T-helper 2 cell treated with Interferon-gamma antibody and Interleukin-4, amounts not matched to agents 5 μg/mL and 100 μg/mL, for 36 hours (primary cell): ENCODE results near the gene ESF1.
A peak's percentile ranks its signal among the peaks of the same experiment; 100 is the strongest.

Source experiments
- DNase-seq: peaks from one replicate; pipeline ENCODE4 v3.0.0; 2021; ENCODE audit warnings: low spot score
- H3K27ac Mint-ChIP-seq: one replicate; pipeline ENCODE4 v1.8.0; 2021; ENCODE audit warnings: mild to moderate bottlenecking, mixed read lengths
- H3K27me3 Mint-ChIP-seq: one replicate; pipeline ENCODE4 v1.8.0; 2021; ENCODE audit warnings: low read depth, mixed read lengths
- H3K36me3 Mint-ChIP-seq: one replicate; pipeline ENCODE4 v1.8.0; 2021; ENCODE audit warnings: low read depth, mixed read lengths
- H3K4me1 Mint-ChIP-seq: one replicate; pipeline ENCODE4 v1.8.0; 2021; ENCODE audit warnings: low read depth, mixed read lengths
- H3K4me3 Mint-ChIP-seq: one replicate; pipeline ENCODE4 v1.8.0; 2022; ENCODE audit warnings: mild to moderate bottlenecking, moderate library complexity, mixed read lengths
- H3K9me3 Mint-ChIP-seq: one replicate; pipeline ENCODE4 v1.8.0; 2021; ENCODE audit warnings: mixed read lengths

The ESF1 gene

DNA sequence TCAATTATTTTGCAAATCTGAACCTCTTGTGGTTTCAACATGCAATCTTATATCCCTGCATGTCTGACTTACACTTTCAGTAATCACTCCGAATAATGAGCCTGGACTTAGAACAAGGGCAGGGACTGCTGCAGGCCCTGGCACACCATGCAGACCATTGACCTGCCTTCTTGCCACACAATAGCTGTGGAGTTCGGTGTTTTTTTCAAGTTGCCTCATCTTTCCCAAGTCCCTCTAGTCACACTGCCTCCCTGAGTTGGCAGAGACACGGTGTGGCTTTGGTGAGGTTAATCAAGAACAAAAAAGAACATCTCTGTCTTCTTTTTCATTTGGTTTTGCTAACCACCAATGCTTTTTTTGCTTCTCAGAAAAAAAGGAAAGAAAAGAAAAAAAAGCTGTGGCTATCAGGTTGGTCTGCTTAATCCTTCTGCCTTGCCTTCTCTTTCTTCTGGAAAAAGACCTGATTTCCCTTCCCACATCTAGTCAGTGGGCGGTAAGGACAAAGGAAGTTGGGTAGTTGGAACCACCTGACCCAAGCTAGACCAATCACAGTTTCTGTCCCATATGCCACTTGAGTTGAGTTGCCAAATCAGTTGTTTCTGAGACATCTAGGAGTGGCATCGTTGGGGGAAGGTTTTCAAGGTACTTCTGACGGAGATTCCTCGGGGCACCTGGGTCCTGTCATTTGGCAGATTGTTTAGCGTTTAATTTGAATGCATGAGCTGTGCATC is 90.1 kb downstream of the ESF1 start:
- no peak overlapping the region for H3K4me3 Mint-ChIP-seq
- DNase-seq = no peak
- no peak overlapping the region for H3K27ac Mint-ChIP-seq
- no peaks in the 10 kb centered on the region for H3K27me3 Mint-ChIP-seq
- no peaks in the 10 kb centered on the region for H3K9me3 Mint-ChIP-seq
- no peaks in the 10 kb centered on the region for H3K4me1 Mint-ChIP-seq
- no peaks in the 10 kb centered on the region for H3K36me3 Mint-ChIP-seq

DNA sequence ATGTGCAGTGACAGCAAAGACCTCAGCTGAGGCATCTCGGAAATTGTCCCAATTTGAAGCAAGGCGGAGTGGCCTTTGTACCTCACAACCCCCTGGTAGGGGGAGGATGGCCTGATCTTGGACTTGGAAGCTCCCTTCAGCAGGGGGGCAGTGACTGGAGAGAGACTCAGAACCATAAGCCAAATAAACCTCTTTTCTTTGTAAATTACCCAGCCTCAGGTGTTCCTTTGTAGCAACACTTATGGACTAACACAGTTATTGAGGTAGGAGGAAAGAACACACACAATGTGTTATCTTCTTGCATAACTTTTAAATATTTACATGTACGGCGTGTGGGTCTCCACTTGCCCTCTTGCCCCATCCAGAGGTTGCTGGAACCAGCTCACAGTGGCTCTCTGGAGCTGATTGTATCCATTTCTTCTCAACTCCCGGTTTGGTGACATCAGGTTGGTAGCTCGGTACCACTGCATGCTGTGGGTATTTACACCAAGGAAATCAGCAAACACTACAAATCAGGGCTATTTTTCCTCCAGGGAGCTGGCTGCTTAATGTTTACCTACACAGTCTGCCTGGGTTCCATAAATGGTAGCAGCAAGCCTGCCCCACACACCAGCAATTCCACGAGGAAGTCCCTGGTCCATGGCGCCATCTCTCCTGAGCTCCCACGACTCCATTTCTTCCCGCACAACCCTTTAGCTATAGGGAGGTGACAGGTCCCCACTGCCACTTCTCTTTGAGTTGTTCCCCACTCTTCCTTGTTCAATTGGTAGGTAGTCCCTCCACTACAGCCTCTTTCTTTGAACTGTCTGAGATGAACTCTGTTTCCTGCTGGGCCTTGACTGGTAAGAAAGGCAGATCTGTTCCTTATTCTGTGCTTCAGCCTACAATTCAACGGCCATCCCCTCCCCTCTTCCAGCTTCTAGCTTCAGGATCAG is 91.7 kb downstream of the ESF1 start:
- Mint-ChIP-seq H3K27me3 (no peaks in the 10 kb centered on the region), H3K4me3 (no peak overlapping the region), H3K36me3 (no peaks in the 10 kb centered on the region), H3K27ac (no peak overlapping the region), H3K9me3 (no peaks in the 10 kb centered on the region), H3K4me1 (no peaks in the 10 kb centered on the region)
- DNase-seq = no peak

DNA sequence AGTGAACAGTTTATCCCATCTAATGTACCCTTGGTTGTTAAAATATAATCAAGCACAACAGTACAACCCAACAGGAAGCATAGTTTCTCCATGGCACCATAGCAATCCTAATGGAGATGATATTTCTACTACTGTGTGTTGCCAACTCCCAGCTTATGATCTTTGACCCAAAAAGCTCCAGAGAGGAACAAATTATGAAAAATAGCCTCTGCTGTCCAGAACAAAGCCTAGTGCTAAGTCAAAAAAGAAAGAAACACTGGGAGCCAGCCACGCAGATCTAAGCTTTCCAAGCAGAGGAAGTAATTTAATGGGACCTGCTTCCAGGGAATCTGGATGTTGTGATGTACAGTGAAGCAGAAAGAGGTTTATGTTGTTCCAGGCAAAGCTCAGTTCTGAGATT is 93.8 kb downstream of the ESF1 start:
- Mint-ChIP-seq H3K27me3 (peaks cover 4% of the 10 kb centered on the region), H3K27ac (no peak overlapping the region), H3K9me3 (no peaks in the 10 kb centered on the region), H3K4me1 (no peaks in the 10 kb centered on the region), H3K36me3 (no peaks in the 10 kb centered on the region), H3K4me3 (no peak overlapping the region)
- no peak for DNase-seq

DNA sequence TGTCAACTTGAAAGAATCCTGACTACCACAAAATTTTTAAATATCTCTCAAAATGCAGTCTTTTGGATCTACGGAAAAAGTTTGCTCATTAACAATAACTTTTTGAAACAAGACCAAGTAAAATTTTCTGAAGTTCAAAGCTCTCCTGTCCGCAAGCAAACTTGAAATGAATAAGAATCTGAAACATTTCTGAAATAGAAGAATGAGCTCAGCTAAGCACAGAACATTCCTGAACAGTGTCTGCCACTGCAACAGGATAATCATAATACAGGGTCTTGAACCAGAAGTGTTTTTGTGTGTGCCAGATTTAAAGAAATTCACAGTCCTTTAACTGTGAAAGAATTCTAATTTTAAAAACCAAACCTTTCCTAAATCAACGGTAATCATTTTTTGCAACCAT is 96.9 kb downstream of the ESF1 start:
- Mint-ChIP-seq H3K27me3 (peaks cover 10% of the 10 kb centered on the region), H3K9me3 (no peaks in the 10 kb centered on the region), H3K4me3 (no peak overlapping the region), H3K4me1 (peaks cover 6% of the 10 kb centered on the region), H3K36me3 (no peaks in the 10 kb centered on the region), H3K27ac (no peak overlapping the region)
- DNase-seq = no peak

DNA sequence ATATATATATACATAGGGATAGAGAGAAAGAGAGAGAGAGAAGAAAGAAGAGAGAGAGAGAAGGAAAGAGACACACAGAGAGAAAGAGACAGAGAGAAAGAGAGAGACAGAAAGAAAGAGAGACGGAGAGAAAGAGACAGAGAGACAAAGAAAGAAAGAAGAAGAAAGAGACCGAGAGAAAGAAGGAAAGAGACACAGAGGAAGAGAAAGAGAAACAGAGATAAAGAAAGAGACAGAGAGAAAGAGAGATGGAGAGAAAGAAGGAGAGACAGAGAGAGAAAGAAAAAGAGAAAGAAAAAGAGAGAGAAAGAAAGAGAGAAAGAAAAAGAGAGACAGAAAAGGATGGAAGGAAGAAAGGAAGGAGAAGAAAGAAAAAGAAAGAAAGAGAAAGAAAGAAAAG is 99.1 kb downstream of the ESF1 start:
- H3K4me1 Mint-ChIP-seq = peaks cover 7% of the 10 kb centered on the region
- no peak overlapping the region for H3K4me3 Mint-ChIP-seq
- H3K36me3 Mint-ChIP-seq = no peaks in the 10 kb centered on the region
- no peak overlapping the region for H3K27ac Mint-ChIP-seq
- H3K9me3 Mint-ChIP-seq = no peaks in the 10 kb centered on the region
- H3K27me3 Mint-ChIP-seq = peaks cover 10% of the 10 kb centered on the region
- DNase-seq = no peak

DNA sequence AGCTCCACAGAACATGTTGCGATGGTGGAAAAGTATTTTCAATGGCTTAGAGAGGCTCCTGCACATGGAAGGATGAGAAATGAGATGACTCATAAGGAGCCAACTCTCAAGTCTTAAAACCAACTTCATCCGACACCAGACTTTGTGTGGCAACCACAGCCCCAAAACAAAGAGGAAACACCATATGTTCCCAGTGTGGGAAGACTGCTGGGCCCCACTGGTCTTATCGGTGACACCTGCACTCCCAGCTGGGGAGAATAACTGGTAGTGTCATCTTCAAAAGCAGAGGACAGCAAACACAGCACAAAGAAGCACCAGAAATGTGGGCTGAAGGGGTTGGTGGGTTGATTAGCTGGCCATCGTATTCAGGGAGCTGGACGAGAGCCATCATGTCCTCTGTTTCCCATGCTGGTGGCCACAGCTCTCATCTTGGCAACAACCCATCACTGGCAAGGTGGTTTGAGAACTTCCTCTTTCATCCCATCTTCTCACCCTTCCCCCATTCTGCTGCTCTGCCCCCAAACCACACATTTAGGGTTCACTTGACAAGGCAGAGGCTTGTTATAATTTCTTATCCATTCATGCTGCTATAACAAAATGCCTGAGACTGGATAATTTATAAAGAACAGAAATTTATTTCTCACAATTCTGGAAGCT is 100.0 kb downstream of the ESF1 start:
- H3K36me3 Mint-ChIP-seq = no peaks in the 10 kb centered on the region
- H3K9me3 Mint-ChIP-seq = no peaks in the 10 kb centered on the region
- no peak overlapping the region for H3K4me3 Mint-ChIP-seq
- peaks cover 10% of the 10 kb centered on the region for H3K27me3 Mint-ChIP-seq
- no peak overlapping the region for H3K27ac Mint-ChIP-seq
- peaks cover 7% of the 10 kb centered on the region for H3K4me1 Mint-ChIP-seq
- peak; percentile 5 for DNase-seq

DNA sequence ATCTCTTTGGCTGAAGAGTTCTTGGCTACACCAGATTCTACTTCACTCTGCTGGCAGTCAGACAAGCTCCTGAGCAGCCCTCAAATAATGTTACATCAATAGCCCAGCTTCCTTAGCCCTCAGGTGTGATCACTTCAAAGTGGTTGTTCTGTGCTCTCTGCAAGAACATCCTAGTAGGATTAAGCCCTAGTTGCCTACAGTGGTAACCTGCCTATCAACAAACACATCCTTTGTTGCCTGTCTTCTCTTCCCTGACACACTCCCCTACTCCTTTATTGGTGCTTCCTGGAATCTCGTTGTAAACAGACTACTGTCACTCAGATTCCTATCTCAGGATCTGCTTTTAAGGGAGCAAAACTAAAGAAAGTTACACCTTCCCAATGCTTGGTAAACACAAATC is 100.9 kb downstream of the ESF1 start:
- no peaks in the 10 kb centered on the region for H3K9me3 Mint-ChIP-seq
- no peak overlapping the region for H3K27ac Mint-ChIP-seq
- H3K4me3 Mint-ChIP-seq = no peak overlapping the region
- H3K27me3 Mint-ChIP-seq = peaks cover 10% of the 10 kb centered on the region
- no peak for DNase-seq
- H3K36me3 Mint-ChIP-seq = no peaks in the 10 kb centered on the region
- peaks cover 7% of the 10 kb centered on the region for H3K4me1 Mint-ChIP-seq

DNA sequence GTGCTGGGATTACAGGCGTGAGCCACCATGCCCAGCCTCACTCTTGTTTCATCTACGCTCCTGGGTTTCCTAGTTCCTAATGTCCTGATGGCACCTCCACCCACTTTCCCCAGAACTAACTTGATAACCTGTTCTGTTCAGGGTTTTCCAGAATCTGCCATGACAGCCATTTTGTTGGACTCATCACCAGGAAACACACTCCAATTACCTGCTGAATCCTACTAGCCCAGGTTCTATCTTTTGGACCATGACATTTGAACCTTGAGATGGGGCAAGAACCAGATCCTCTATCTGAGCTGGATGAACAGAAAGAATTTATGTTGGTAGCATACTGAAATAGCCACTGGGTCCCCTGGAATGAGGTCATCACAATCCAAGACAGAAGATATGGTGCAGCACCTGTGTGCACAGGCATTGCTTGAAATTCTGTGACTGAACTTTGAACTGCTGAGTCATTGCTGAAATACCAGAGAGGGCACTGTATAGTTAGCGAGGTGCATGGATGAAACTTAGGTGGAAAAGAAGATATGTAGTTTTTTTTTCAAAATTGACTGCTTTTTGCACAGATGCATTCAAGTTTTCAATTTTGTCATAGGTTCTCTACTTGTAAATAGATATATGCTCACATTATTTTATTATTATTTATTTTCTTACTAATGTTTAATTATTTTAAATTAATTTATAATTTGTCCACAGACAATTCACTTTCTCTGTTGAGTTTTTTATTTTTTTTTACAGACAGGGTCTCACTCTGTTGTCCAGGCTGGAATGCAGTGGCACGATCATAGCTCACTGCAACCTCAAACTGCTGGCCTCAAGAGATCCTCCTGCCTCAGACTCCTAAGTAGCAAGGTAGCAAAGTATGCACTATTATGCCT is 103.2 kb downstream of the ESF1 start:
- Mint-ChIP-seq H3K36me3 (no peaks in the 10 kb centered on the region), H3K4me1 (peaks cover 7% of the 10 kb centered on the region), H3K4me3 (no peak overlapping the region)

DNA sequence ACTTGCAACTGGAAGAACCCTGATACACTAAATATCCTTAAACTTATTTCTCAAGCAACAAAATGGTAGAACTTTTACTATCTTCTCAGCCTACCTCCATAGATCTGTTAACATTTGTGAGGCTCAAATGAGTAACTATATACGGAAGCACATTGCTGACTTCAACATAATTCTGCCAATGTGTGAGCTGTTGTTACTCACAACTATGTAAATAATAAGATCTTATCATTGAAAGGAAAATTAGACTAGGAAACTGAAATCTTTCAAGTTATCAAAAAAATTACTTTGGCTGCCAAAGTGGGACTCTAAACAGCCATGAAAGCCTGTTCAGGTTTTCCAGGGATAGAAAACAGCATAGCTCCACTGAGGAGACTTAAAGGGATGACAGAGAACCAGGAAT is 105.8 kb downstream of the ESF1 start:
- H3K9me3 Mint-ChIP-seq = no peaks in the 10 kb centered on the region
- DNase-seq = no peak
- no peak overlapping the region for H3K4me3 Mint-ChIP-seq
- H3K27me3 Mint-ChIP-seq = no peaks in the 10 kb centered on the region
- H3K4me1 Mint-ChIP-seq = peaks cover 2% of the 10 kb centered on the region
- no peaks in the 10 kb centered on the region for H3K36me3 Mint-ChIP-seq
- no peak overlapping the region for H3K27ac Mint-ChIP-seq

More for the DNA sequence above, 103.2 kb downstream of the ESF1 start:
- H3K27ac Mint-ChIP-seq = no peak overlapping the region
- H3K9me3 Mint-ChIP-seq = no peaks in the 10 kb centered on the region
- H3K27me3 Mint-ChIP-seq = peaks cover 6% of the 10 kb centered on the region
- DNase-seq = no peak

DNA sequence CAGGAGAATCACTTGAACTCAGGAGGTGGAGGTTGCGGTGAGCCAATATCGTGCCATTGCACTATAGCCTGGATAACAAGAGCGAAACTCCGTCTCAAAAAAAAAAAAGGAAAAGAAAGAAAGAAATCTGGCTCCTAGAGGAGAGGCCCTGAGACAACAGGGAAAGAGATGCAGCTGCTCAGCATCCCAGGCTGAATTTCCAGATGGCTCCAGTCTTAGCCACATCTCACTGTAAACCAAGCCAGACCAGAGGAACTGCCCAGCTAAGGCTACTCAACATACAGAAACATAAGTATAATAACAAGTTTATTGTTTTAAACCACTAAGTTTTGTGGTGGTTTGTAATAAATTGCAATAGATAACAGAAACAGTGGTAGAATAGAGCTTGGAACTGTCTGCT is 107.5 kb downstream of the ESF1 start:
- Mint-ChIP-seq H3K9me3 (no peaks in the 10 kb centered on the region), H3K27ac (no peak overlapping the region), H3K4me1 (peaks cover 2% of the 10 kb centered on the region), H3K27me3 (no peaks in the 10 kb centered on the region), H3K36me3 (no peaks in the 10 kb centered on the region), H3K4me3 (no peak overlapping the region)
- no peak for DNase-seq

DNA sequence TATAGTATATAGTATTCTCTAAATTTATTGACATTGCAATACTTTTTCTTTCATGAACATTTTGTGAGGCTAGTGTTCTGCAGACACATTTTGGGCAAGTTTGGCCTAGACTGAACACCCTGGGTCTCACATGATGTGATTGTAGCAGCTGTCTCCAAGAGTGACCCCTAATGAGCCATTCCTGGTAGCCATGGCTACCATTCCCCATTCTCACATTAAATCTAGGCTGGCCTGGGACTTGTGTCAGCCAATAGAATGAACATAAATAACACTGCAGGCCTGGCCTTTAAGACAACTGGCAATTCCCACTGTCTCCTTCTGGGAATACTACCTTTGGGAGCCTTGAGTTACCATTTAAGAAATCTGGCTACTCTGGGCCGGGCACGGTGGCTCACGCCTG is 108.0 kb downstream of the ESF1 start:
- H3K4me3 Mint-ChIP-seq = no peak overlapping the region
- H3K36me3 Mint-ChIP-seq = no peaks in the 10 kb centered on the region
- H3K27ac Mint-ChIP-seq = no peak overlapping the region
- H3K27me3 Mint-ChIP-seq = no peaks in the 10 kb centered on the region
- H3K9me3 Mint-ChIP-seq = no peaks in the 10 kb centered on the region
- peaks cover 2% of the 10 kb centered on the region for H3K4me1 Mint-ChIP-seq
- no peak for DNase-seq

DNA sequence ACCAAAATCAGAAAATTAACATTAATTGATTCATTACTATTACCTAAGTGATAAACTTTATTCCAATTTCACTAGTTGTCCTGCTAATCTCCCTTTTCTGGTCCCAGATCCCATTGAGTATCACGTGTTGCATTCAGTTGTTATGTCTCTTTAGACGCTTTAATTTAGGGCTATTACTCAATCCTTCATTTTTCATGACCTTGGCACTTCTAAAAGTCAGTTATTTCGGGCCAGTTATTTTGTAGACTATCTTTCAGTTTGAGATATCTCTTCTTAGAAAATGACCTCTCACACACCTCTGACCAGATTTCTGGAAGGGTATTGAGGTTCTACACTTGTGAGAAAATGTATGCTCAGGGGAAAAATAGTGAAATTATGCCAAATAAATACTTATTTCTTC is 112.0 kb downstream of the ESF1 start:
- H3K9me3 Mint-ChIP-seq = no peaks in the 10 kb centered on the region
- peaks cover 3% of the 10 kb centered on the region for H3K27me3 Mint-ChIP-seq
- no peaks in the 10 kb centered on the region for H3K4me1 Mint-ChIP-seq
- no peaks in the 10 kb centered on the region for H3K36me3 Mint-ChIP-seq
- H3K27ac Mint-ChIP-seq = no peak overlapping the region
- DNase-seq = no peak
- no peak overlapping the region for H3K4me3 Mint-ChIP-seq

DNA sequence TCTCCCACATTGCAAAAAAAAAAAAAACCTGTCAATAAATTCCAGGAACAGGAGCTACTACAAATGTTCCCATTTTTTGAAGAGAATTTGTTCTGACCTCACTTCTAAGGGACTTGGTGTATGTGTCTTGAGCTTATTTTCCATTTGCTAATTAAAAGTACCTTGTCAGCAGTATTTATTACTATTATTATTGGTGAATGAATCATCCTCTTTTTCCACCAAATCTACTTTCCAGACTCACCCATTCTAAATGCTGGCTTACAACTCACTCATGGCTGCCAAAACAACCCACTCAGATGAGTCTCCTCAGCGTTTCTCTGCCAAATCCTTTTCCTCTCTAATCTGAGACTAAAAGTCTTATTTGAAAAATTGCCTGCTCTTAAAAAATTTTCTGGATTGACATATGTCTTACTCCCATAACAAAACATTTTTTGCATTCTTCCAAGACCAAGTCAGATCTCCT is 112.8 kb downstream of the ESF1 start:
- Mint-ChIP-seq H3K4me1 (no peaks in the 10 kb centered on the region), H3K4me3 (no peak overlapping the region), H3K9me3 (no peaks in the 10 kb centered on the region), H3K36me3 (no peaks in the 10 kb centered on the region), H3K27ac (no peak overlapping the region), H3K27me3 (peaks cover 3% of the 10 kb centered on the region)
- DNase-seq = no peak
